ENCODE measurements around the gene BAAT. TPM values are rescaled to one million over a fixed set of nuclear protein-coding genes. Genes with fewer than 3 reads are reported as not detected.
A peak's percentile ranks its signal among the peaks of the same experiment; 100 is the strongest.

The BAAT gene
- total and polyA plus RNA-seq, 2 of the 13 experiments (the other 11 are each of a cell fraction or from before 2014, with no cell fraction given), result 0.71 to 7.9 TPM

GRCh38 chr9:101418518-101419430, 34.0 kb upstream of the BAAT start:
- in situ Hi-C loops (cut with HindIII; ENCODE audit: extremely low pct_ligation_motif_present, low pct_unique_long_range_greater_than_20kb), result no loop called here
- POLR2A ChIA-PET, result interaction anchor here (1.7 to 3.2 kb wide), 2 partner anchors 10 to 20 kb away, joined by 7 to 11 read pairs; partner anchors contain the start of genes MRPL50 and ZNF189
- FAIRE-seq (no peak), DNase-seq (ENCODE audit: low spot score) (no peak), ATAC-seq (no peak; the same call in 2 of the 3 replicates)
- TF ChIP-seq ZUFSP (CRISPR knock-in tag; IDR thresholded peaks at IDR 0.05; ENCODE audit: borderline replicate concordance), result no peak
- no peak for TF ChIP-seq PHF21A (CRISPR knock-in tag; IDR thresholded peaks at IDR 0.05)
- no peak for TF ChIP-seq ZNF124 (CRISPR knock-in tag; IDR thresholded peaks at IDR 0.05)
- no peak for TF ChIP-seq ZNF335 (CRISPR knock-in tag; IDR thresholded peaks at IDR 0.05)
- TF ChIP-seq ZNF530 (CRISPR knock-in tag; IDR thresholded peaks at IDR 0.05; ENCODE audit: low read depth), result no peak
- peak; percentile 37 for TF ChIP-seq HNRNPK (IDR thresholded peaks at IDR 0.05; ENCODE audit: low read depth, low read length, poor library complexity, severe bottlenecking)
- Histone ChIP-seq H3K9me3 (ENCODE audit: low read length) (no peaks in the 10 kb centered on the region), H3K4me2 (ENCODE audit: low read depth, low read length) (no peak overlapping the region), H3K9ac (ENCODE audit: insufficient read depth, low read depth, low read length) (no peak overlapping the region), H3K27me3 (ENCODE audit: control insufficient read depth in 1 of 2, insufficient read depth in 2 of 2, low read length in 2 of 2) (no peaks in the 10 kb centered on the region), H3K36me3 (replicated peaks in 1 of 2; ENCODE audit: control insufficient read depth in 1 of 2, insufficient read depth in 2 of 2, low read length in 2 of 2) (no peaks in the 10 kb centered on the region), H3K4me3 (replicated peaks in 1 of 3; ENCODE audit: insufficient read depth in 1 of 3, low read depth in 2 of 3, low read length in 3 of 3) (no peak overlapping the region), H3K79me2 (ENCODE audit: insufficient read depth, low read length) (peaks cover under 1% of the 10 kb centered on the region), H2AFZ (ENCODE audit: low read length) (no peak overlapping the region), H3K4me1 (ENCODE audit: insufficient read depth, low read length) (peaks cover 74% of the 10 kb centered on the region), H4K20me1 (ENCODE audit: insufficient read depth, low read length) (no peaks in the 10 kb centered on the region), H3K27ac (ENCODE audit: extremely low read length, insufficient read depth, low read length) (no peak overlapping the region)
- no TSS peak for BruUV-seq (replicated peaks)
- CTCF ChIA-PET (ENCODE audit: low intra/inter-chr PET ratio, low total read pairs), result no interaction called here
- 83% methylated on average over 7 of the region's 7 CpGs for WGBS (ENCODE audit: low lambda C conversion rate)
- intact Hi-C loops (cut with micrococcal nuclease; ENCODE audit: unreplicated experiment), result no loop called here

Data from HepG2 (cell line).